Small intestine (tissue), 7 donors: ENCODE measurements around the gene PRAMEF1. TPM values are rescaled to one million over a fixed set of nuclear protein-coding genes. Genes with fewer than 3 reads are reported as not detected.

ENCODE experiments used
- DNase-seq, 2 donors: peaks; one replicate each; pipeline versions ENCODE4 v3.0.0 to v3.0.0-alpha.2; 2013
- FAIRE-seq: peaks from 2 replicates; lab custom pipeline; 2012; peaks lifted over from hg19 to GRCh38; lab: Jason Lieb, UNC
- H3K27ac ChIP-seq, 3 donors: one replicate each; pipeline ENCODE4 v1.5.1; 2013; ENCODE audit warnings: low read length in 2 of 3, mild to moderate bottlenecking in 2 of 3, control low read depth in 1 of 3, inconsistent platforms in 1 of 3, low read depth in 1 of 3, moderate library complexity in 1 of 3
- H3K27me3 ChIP-seq, 3 donors: one replicate each; pipeline ENCODE4 v1.6.1; 2013; ENCODE audit warnings: low read length in 3 of 3, inconsistent platforms in 1 of 3; ENCODE audit not compliant: control insufficient read depth in 3 of 3, insufficient read depth in 3 of 3
- H3K36me3 ChIP-seq, 3 donors: one replicate each; pipeline ENCODE4 v1.6.1; 2013; ENCODE audit warnings: low read length in 3 of 3, inconsistent platforms in 1 of 3, low read depth in 1 of 3, mild to moderate bottlenecking in 1 of 3, moderate library complexity in 1 of 3; ENCODE audit not compliant: control insufficient read depth in 3 of 3, insufficient read depth in 2 of 3
- H3K4me1 ChIP-seq, 3 donors: one replicate each; pipeline ENCODE4 v1.6.1; 2013; ENCODE audit warnings: low read length in 2 of 3, inconsistent platforms in 1 of 3, low read depth in 1 of 3, mild to moderate bottlenecking in 1 of 3, moderate library complexity in 1 of 3; ENCODE audit not compliant: control insufficient read depth in 3 of 3, insufficient read depth in 2 of 3
- H3K4me3 ChIP-seq, 3 donors: one replicate each; pipeline ENCODE4 v1.5.1; 2013; ENCODE audit warnings: low read length in 3 of 3, control low read depth in 1 of 3, inconsistent platforms in 1 of 3, low read depth in 1 of 3, mild to moderate bottlenecking in 1 of 3, moderate library complexity in 1 of 3
- H3K9me3 ChIP-seq, 2 donors: one replicate each; pipeline ENCODE4 v1.6.1; 2013; ENCODE audit warnings: low read depth in 1 of 2, low read length in 1 of 2; ENCODE audit not compliant: control insufficient read depth in 2 of 2, insufficient read depth in 1 of 2
- WGBS, 3 donors: extraction: QIAGEN DNeasy Blood & Tissue Kit; methylation state at CpG; one replicate each; pipeline ENCODE4 v1.1.7; 2013; 5-methylcytosine and 5-hydroxymethylcytosine counted together
- polyA plus RNA-seq, 4 donors: library from polyadenylated mRNA; stranded (reverse) in 3 of 4; unstranded in 1 of 4; fragments of 200-250 nt in 3 of 4; fragments of 120-200 nt in 1 of 4; gene quantifications; one replicate each; pipeline versions ENCODE4 v1.2.1 to v1.2.3, GENCODE V29; 2013
- donor health status: healthy with polysubstance abuse.
- donor health status: control.
- donor health status: control.
- donor health status: Bipolar disorder and iron deficiency.
- donor health status: healthy.

The PRAMEF1 gene
- polyA plus RNA-seq, 4 donors = not detected

DNA sequence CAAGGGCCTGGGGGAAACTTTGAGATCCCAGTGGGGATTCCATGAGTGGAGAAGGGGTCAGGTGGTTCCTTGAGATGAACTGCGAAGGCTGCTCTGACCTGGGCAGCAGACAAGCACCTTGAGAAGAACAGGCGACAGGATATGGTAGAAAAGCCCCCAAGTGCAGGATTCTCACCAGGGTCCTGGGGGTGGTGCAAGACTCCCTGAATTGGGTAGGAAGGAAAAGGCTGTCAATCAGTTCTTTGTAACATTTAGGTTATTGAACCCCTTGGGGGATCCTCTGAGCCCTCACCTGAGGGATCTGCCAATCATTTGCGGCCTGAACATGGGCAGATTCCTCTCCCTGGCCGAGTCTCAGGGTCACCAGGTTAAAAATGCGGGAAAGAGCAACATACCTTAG is 20.0 kb upstream of the PRAMEF1 start:
- no peaks in the 10 kb centered on the region for H3K27me3 ChIP-seq
- FAIRE-seq (no peak), DNase-seq (no peak)
- H3K36me3 ChIP-seq = no peaks in the 10 kb centered on the region
- no peaks in the 10 kb centered on the region for H3K4me1 ChIP-seq
- no peaks in the 10 kb centered on the region for H3K9me3 ChIP-seq
- no peak overlapping the region for H3K27ac ChIP-seq
- WGBS, 3 donors = 75 to 81% (median 76%) methylated on average over 5 of the region's 5 CpGs
- no peak overlapping the region for H3K4me3 ChIP-seq

DNA sequence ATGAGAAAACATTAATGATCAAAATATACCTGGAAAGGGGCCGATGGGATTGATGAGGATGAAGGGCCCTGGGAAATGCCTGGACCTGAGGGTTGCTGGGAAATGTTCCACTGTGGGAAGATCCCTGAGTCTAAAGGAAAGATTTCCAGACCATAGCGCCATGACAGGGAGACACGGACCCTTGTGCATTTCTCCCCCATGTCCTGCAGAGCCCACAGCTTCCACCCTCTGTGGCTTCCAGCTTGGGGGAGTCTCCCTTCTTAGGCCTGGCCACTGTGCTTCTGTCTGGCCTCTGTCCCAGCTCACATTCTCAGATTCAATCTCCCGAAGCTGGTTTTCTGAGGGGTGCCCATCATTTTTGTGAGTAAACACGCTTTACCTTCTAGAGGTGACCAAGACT is 18.7 kb upstream of the PRAMEF1 start:
- Histone ChIP-seq H3K4me1 (no peaks in the 10 kb centered on the region), H3K27me3 (no peaks in the 10 kb centered on the region), H3K9me3 (no peaks in the 10 kb centered on the region), H3K36me3 (no peaks in the 10 kb centered on the region), H3K27ac (no peak overlapping the region), H3K4me3 (no peak overlapping the region)
- FAIRE-seq (no peak), DNase-seq (no peak)
- WGBS, 3 donors = 79 to 91% (median 79%) methylated on average over 5 of the region's 5 CpGs

DNA sequence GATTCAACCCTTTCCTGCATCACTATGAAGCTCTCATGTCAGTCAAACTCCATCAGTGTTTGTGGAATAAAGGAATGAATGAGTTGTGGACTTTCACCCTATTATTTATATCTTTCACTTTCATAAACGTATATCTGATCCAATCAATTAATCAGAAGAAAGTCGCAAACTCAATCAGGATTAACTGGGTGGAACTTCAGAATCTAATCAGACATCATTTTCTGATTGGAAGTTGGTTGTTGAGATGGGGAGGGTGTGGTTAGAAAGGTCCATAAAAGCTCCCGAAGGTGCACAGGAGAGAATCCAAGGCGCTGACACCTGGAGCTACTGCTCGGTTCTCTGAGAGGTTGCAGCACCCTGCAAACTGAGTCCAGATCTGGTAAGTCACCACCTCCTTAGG is 17.8 kb upstream of the PRAMEF1 start, which contains the start of gene PRAMEF12:
PRAMEF12 (plus strand) TSS at position 301 of the 400 bp plus-strand sequence. CDS start 1,130 bp downstream, outside the sequence.
- no peak for FAIRE-seq
- 28 to 68% (median 41%) methylated on average over 5 of the region's 5 CpGs for WGBS, 3 donors
- Histone ChIP-seq H3K4me3 (no peak within 1 kb of the TSS), H3K4me1 (no peaks in the 10 kb centered on the region), H3K27me3 (no peaks in the 10 kb centered on the region), H3K27ac (no peak within 1 kb of the TSS), H3K36me3 (no peaks in the 10 kb centered on the region), H3K9me3 (no peaks in the 10 kb centered on the region)
- DNase-seq = no peak

DNA sequence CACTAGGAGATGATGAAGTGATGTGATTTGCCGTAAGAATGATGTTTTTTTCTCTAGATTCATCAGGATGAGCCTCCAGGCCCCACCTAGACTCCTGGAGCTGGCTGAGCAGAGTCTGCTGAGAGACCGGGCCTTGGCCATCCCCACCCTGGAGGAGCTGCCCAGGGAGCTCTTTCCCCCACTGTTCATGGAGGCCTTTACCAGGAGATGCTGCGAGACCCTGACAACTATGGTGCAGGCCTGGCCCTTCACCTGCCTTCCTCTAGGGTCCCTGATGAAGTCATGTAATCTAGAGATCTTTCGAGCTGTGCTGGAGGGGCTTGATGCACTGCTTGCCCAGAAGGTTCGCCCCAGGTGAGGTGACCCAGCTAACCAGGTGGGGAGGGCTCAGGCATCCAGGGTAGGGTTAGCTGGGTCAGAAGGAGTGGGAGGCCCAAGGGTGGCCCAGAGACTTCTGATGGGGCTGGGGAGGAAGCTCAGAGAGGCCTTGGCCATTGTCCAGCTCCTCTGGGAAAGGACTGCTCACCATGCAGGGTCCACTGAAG is 16.3 kb upstream of the PRAMEF1 start:
- H3K36me3 ChIP-seq = no peaks in the 10 kb centered on the region
- 78 to 87% (median 85%) methylated on average over 5 of the region's 5 CpGs for whole genome bisulfite sequencing, 3 donors
- H3K4me3 ChIP-seq = no peak overlapping the region
- DNase-seq = no peak
- H3K27ac ChIP-seq = no peak overlapping the region
- H3K9me3 ChIP-seq = no peaks in the 10 kb centered on the region
- H3K27me3 ChIP-seq = no peaks in the 10 kb centered on the region
- no peak for FAIRE-seq
- H3K4me1 ChIP-seq = no peaks in the 10 kb centered on the region

DNA sequence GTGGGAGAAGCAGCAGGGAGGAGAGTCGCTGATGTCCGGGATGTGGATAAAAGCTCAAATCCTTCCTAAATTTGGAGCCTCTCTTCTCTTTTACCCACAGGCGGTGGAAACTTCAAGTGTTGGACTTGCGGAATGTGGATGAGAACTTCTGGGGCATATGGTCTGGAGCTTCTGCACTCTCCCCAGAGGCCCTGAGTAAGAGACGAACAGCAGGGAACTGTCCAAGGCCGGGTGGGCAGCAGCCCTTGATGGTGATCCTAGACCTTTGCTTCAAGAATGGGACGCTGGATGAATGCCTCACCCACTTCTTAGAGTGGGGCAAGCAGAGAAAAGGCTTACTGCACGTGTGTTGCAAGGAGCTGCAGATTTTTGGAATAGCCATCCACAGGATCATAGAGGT is 15.8 kb upstream of the PRAMEF1 start:
- no peaks in the 10 kb centered on the region for H3K9me3 ChIP-seq
- H3K27me3 ChIP-seq = no peaks in the 10 kb centered on the region
- H3K4me3 ChIP-seq = no peak overlapping the region
- no peak overlapping the region for H3K27ac ChIP-seq
- 75 to 80% (median 79%) methylated on average over 8 of the region's 8 CpGs for WGBS, 3 donors
- DNase-seq (no peak), FAIRE-seq (no peak)
- no peaks in the 10 kb centered on the region for H3K36me3 ChIP-seq
- H3K4me1 ChIP-seq = no peaks in the 10 kb centered on the region

DNA sequence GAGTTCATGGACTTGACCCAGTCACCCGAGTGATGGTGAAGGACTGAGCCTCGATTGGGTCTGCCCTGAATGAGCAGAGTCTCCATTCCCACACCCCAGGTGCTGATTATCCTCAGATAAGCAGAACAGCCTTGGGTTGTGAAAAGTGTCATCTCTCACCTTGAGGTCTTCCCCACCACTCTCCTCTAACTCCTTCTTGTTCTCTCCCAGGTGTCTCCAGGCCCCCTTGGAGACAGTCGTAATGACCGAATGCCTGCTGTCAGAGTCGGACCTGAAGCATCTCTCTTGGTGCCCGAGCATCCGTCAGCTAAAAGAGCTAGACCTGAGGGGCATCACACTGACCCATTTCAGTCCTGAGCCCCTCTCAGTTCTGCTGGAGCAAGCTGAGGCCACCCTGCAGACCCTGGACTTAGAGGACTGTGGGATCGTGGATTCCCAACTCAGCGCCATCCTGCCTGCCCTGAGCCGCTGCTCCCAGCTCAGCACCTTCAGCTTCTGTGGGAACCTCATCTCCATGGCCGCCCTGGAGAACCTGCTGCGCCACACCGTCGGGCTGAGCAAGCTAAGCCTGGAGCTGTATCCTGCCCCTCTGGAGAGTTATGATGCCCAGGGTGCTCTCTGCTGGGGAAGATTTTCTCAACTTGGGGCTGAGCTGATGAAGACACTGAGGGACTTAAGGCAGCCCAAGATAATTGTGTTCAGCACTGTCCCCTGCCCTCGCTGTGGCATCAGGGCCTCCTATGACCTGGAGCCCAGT is 14.2 kb upstream of the PRAMEF1 start:
- Histone ChIP-seq H3K27ac (no peak overlapping the region), H3K4me1 (no peaks in the 10 kb centered on the region), H3K36me3 (no peaks in the 10 kb centered on the region), H3K27me3 (no peaks in the 10 kb centered on the region), H3K9me3 (no peaks in the 10 kb centered on the region), H3K4me3 (no peak overlapping the region)
- DNase-seq = no peak
- no peak for FAIRE-seq
- 85 to 89% (median 89%) methylated on average over 15 of the region's 15 CpGs for WGBS, 3 donors

DNA sequence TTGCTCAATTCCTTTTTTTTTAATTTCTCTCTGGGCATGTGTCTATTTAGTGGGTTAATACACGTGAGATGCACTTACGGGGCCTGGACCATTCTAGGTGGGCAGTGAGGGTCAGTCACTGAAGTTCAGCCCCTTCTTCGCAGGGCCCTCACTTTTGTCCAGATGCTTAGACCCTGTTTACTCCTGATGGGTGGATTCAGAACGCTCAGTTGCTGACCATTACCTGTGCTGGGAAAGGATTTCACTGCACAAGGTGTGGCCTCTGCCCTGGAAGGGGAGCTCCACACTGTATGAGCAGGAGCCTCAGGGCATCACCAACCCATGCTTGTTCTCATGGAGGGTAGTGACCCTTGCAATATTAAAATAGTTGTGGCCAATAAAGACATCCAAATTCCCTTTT is 13.1 kb upstream of the PRAMEF1 start:
- no peak overlapping the region for H3K4me3 ChIP-seq
- H3K9me3 ChIP-seq = no peaks in the 10 kb centered on the region
- FAIRE-seq = no peak
- H3K36me3 ChIP-seq = no peaks in the 10 kb centered on the region
- no peaks in the 10 kb centered on the region for H3K4me1 ChIP-seq
- DNase-seq = no peak
- H3K27ac ChIP-seq = no peak overlapping the region
- 81 to 84% (median 81%) methylated on average over 4 of the region's 4 CpGs for WGBS, 3 donors
- H3K27me3 ChIP-seq = no peaks in the 10 kb centered on the region

DNA sequence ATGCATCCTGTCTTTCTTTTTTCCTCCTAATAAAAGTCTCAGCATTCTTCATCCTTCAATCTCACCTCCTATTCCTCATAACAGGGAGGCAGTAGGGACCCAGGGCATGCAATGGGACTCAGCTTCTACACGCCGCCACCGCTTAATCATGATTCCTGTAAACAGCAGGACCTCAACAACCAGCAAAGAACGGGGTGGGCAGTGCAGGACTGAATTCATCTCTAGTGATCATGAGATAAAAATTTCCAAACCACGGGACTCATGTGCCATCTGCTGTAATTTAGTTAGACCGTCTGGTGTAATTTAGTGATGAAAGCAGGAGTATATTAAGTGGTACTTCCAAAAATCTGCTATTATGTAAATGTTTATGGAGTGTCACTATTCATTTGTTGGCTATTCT is 12.3 kb upstream of the PRAMEF1 start:
- Histone ChIP-seq H3K4me1 (no peaks in the 10 kb centered on the region), H3K9me3 (no peaks in the 10 kb centered on the region), H3K27me3 (no peaks in the 10 kb centered on the region), H3K27ac (no peak overlapping the region), H3K4me3 (no peak overlapping the region), H3K36me3 (no peaks in the 10 kb centered on the region)
- WGBS, 3 donors = 76 to 82% (median 79%) methylated on average over 6 of the region's 6 CpGs
- FAIRE-seq (no peak), DNase-seq (no peak)
